Measurements from ENCODE around the gene TMEM94. TPM values are rescaled to one million over a fixed set of nuclear protein-coding genes. Genes with fewer than 3 reads are reported as not detected.

The TMEM94 gene
- total and polyA plus RNA-seq, 9 of the 15 experiments (the other 6 are each of a cell fraction or from before 2014, with no cell fraction given), result 0.35 to 48.1 (median 14.4) TPM

- TF ChIP-seq POLR2G (IDR thresholded peaks at IDR 0.05; ENCODE audit: low read depth, low read length) (peak; percentile 83), SAFB (IDR thresholded peaks at IDR 0.05; ENCODE audit: borderline replicate concordance, low read depth, low read length) (0 out of 2 replicates have a peak, but pooled peaks have one; percentile 17), ZFPM2 (CRISPR knock-in tag; IDR thresholded peaks at IDR 0.05) (no peak), C11orf30 (IDR thresholded peaks at IDR 0.05; ENCODE audit: low read depth) (no peak), ESRRA (IDR thresholded peaks at IDR 0.05; ENCODE audit: borderline replicate concordance, low read depth) (peak; percentile 92), SP2 (IDR thresholded peaks at IDR 0.05; ENCODE audit: extremely low read depth, low read depth, low read length, poor library complexity, severe bottlenecking) (no peak), ZNF175 (CRISPR knock-in tag; IDR thresholded peaks at IDR 0.05; ENCODE audit: low read depth) (no peak), PHF20 (IDR thresholded peaks at IDR 0.05; ENCODE audit: partially characterized antibody) (peak; percentile 46), PRMT5 (CRISPR knock-in tag; IDR thresholded peaks at IDR 0.05) (no peak), SIX5 (IDR thresholded peaks at IDR 0.05; ENCODE audit: borderline replicate concordance in 1 of 2, insufficient read depth in 1 of 2, low read depth in 1 of 2, low read length in 2 of 2) (no peak), GTF2E2 (tag; IDR thresholded peaks at IDR 0.05) (no peak), ZNF431 (CRISPR knock-in tag; IDR thresholded peaks at IDR 0.05) (no peak), RBM17 (IDR thresholded peaks at IDR 0.05; ENCODE audit: borderline replicate concordance, low read depth, low read length) (no peak), THAP12 (CRISPR knock-in tag; IDR thresholded peaks at IDR 0.05) (0 out of 2 replicates have a peak, but pooled peaks have one; percentile 42), ZNF740 (CRISPR knock-in tag; IDR thresholded peaks at IDR 0.05) (no peak), ZNF740 (tag; IDR thresholded peaks at IDR 0.05) (no peak), FIP1L1 (IDR thresholded peaks at IDR 0.05; ENCODE audit: low read depth, low read length, poor library complexity, severe bottlenecking) (peak; percentile 64), BCOR (IDR thresholded peaks at IDR 0.05) (peak; percentile 82), ZFP36 (IDR thresholded peaks at IDR 0.05; ENCODE audit: low read depth, low read length, partially characterized antibody) (peak; percentile 34), THRB (CRISPR knock-in tag; conservative IDR thresholded peaks at IDR 0.05) (no peak), MAZ (CRISPR knock-in tag; conservative IDR thresholded peaks at IDR 0.05 in 1 of 2, IDR thresholded peaks at IDR 0.05 in 1 of 2) (peak; percentile 87 to 92; a peak in 3 of 4 replicates)
Measured at GRCh38 chr17:75524970-75525805, 68.8 kb downstream of the TMEM94 start, which contains the start of gene LLGL2 (continued).
